ENCODE measurements around the gene ALPK1.
"Not testable (repeated sequence)": the region's sequence is repeated elsewhere in the genome, so short reads cannot be mapped to it uniquely, and the experiment has no call there.

ALPK1 gene

DNA sequence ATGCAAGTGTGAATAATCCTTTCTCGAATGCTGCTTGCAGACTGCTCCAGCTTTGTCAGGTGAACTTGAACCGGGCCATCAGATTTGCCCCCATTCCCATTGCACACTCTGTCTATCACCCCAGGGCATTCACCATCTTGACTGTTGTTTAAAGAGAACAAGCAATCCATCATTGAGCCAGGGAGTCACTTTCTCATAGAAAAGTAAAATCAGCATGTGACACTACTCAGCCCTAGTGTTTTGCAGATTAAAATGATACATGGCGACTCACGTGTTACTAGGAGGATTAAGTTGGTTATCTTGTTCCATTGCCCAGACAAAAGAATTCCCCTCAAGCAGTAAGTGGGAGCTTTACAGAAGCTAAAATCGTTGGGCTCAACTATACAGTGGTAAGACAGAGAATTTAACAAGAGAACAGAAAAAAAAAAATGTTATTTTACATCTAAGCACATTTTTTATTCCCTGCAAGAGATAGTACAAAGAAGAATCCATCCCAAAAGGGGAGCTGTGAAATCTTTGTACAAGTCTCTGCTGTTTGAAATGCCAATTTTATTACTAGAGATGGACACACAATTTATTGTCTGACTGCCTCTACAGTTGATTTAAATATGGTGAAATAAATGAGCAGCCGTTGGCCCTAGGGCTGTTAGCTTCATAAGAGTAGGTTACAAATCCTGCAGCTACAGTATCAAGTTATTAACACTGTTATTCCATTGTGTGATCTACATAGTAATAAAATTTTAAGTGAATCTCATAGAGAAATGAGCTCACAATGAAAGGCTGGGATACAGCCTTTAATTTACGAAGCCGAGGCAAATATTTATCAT is 151.3 kb downstream of the ALPK1 start:
- no peaks in the 10 kb centered on the region for H3K4me1 Mint-ChIP-seq (ENCODE audit: low read depth)
- H3K4me3 Mint-ChIP-seq: no peak overlapping the region
- H3K27me3 Mint-ChIP-seq: no peaks in the 10 kb centered on the region
- peaks cover 29% of the 10 kb centered on the region for H3K36me3 Mint-ChIP-seq (ENCODE audit: low read depth)
- H3K27ac Mint-ChIP-seq: no peak overlapping the region
- intact Hi-C loops (cut with micrococcal nuclease): no loop called here
- peaks cover 20% of the 10 kb centered on the region for H3K9me3 Mint-ChIP-seq

DNA sequence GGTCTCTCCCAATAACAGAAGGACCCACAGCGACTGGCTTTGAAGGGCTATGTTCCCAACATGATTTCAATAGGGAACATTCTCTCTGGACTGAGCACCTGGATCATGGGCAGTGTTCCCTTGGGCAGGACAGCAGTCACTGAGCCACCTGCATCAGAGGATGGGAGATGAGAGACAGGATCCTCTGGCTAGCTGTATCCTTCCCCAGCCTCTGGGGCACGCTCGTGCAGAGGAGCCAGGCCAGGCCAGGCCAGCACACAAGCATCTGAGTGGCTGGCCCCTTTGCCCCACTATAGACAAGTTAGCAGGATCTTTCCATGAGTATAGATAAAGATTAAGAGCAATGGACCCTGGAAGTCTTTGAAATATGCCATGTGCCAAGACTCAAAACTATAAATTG is 152.5 kb downstream of the ALPK1 start:
- intact Hi-C loops (cut with micrococcal nuclease): no loop called here
- Mint-ChIP-seq H3K27ac (no peak overlapping the region), H3K36me3 (ENCODE audit: low read depth) (peaks cover 17% of the 10 kb centered on the region), H3K27me3 (no peaks in the 10 kb centered on the region), H3K9me3 (peaks cover 13% of the 10 kb centered on the region), H3K4me1 (ENCODE audit: low read depth) (no peaks in the 10 kb centered on the region), H3K4me3 (no peak overlapping the region)

DNA sequence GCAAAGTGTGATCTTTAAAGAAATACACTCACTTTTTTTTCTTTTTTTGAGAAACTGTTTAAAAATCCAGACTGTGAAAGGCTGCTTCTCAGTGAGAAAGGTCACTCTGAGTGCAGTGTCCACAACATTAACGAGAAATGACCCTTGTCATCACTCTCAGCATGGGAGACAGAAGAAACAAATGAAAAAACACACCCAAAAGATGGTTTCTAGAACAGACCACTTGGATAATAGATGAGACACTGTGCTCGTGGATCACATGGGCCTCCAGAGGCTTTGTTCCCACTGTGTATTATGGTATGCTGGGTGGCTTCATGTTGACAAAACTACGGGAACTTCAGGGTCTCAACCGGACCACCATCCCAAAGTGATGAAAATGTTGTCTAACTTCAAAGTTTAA is 153.9 kb downstream of the ALPK1 start:
- no peaks in the 10 kb centered on the region for H3K9me3 Mint-ChIP-seq
- peaks cover 7% of the 10 kb centered on the region for H3K36me3 Mint-ChIP-seq (ENCODE audit: low read depth)
- intact Hi-C loops (cut with micrococcal nuclease): no loop called here
- no peak overlapping the region for H3K4me3 Mint-ChIP-seq
- no peaks in the 10 kb centered on the region for H3K4me1 Mint-ChIP-seq (ENCODE audit: low read depth)
- no peak overlapping the region for H3K27ac Mint-ChIP-seq
- H3K27me3 Mint-ChIP-seq: no peaks in the 10 kb centered on the region

DNA sequence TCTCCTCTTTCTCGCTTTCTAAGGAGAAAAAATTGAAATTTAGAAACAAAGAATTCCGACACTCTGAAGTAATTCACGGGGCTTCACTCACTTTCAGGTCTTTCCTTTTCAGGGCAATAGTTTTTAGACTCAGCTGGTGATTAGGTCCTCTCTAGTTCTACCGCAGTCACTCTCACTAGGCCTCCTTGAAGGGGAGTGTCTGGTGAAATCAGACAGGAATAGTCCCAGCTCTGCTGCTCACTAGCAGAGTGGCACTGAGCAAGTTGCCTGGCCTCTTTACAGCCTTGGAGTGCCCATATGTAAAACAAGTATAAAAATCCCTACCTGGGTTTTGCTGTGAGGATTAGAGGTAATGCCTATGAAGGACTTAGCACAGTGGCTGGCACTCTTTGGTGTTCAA is 154.7 kb downstream of the ALPK1 start:
- Mint-ChIP-seq H3K27me3 (no peaks in the 10 kb centered on the region), H3K36me3 (ENCODE audit: low read depth) (peaks cover under 1% of the 10 kb centered on the region), H3K9me3 (peaks cover 7% of the 10 kb centered on the region), H3K4me1 (ENCODE audit: low read depth) (no peaks in the 10 kb centered on the region), H3K4me3 (no peak overlapping the region), H3K27ac (no peak overlapping the region)
- intact Hi-C loops (cut with micrococcal nuclease): no loop called here

DNA sequence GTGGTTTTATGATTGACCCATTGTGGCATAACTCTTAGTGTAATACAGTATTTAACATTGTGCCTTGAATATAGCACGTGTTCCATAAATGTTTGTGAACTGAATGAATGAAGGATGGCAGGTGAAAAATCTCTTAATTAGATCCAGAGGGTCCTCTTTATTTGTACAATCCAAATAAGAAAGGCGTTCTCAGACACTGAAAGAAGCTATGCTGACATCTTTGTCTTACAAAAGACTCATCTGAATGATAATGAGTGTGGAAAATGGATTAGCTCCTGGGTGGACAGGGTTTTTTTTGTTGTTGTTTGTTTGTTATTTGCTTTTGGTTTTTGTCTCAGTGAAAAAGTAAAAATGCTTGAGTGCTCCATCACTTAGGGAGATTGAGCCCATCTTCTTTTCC is 156.2 kb downstream of the ALPK1 start:
- intact Hi-C loops (cut with micrococcal nuclease): no loop called here
- Mint-ChIP-seq H3K27ac (no peak overlapping the region), H3K4me3 (no peak overlapping the region), H3K36me3 (ENCODE audit: low read depth) (no peaks in the 10 kb centered on the region), H3K4me1 (ENCODE audit: low read depth) (no peaks in the 10 kb centered on the region), H3K27me3 (no peaks in the 10 kb centered on the region), H3K9me3 (peaks cover 22% of the 10 kb centered on the region)

DNA sequence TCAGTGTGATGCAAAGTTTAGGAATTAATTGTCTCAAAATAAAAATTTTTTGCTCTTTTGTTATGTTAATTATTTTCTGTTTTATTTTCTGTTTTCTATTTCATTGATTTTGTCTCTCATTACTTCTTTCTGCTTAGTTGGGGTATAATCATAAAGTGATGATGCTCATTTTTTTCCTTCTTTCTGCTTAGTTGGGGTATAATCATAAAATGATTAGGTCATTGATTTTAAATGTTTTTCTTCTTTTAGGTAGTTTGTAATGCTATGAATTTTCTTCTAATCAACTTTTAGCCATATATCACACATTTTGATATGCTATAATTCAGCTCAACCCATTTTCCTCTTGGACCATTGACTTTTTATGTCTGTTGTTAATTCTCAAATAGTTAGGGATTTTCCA is 175.1 kb downstream of the ALPK1 start:
- no peaks in the 10 kb centered on the region for H3K4me1 Mint-ChIP-seq (ENCODE audit: low read depth)
- no peaks in the 10 kb centered on the region for H3K36me3 Mint-ChIP-seq (ENCODE audit: low read depth)
- peaks cover 5% of the 10 kb centered on the region for H3K27me3 Mint-ChIP-seq
- no peaks in the 10 kb centered on the region for H3K9me3 Mint-ChIP-seq
- H3K27ac Mint-ChIP-seq: no peak overlapping the region
- intact Hi-C loops (cut with micrococcal nuclease): no loop called here
- no peak overlapping the region for H3K4me3 Mint-ChIP-seq

DNA sequence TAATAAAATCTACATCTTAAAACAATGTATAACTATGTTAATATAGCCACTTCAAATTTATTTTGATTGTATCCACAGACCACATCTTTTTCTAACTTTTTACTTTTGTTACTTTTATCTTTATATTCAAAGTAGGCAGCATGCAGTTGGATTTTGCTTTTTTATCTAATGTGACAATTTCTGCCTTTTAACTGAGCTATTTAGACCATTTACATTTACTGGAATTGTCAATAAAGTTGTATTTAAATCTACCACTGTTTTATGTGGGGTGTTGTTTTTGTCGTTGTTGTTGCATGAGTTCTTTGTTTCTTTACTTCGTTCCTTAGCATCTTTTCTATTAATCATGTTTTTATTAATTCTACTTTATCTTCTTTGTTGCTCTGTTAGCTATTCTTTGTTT is 176.8 kb downstream of the ALPK1 start:
- Mint-ChIP-seq H3K9me3 (peaks cover 2% of the 10 kb centered on the region), H3K4me3 (no peak overlapping the region), H3K36me3 (ENCODE audit: low read depth) (no peaks in the 10 kb centered on the region), H3K27me3 (peaks cover 5% of the 10 kb centered on the region), H3K4me1 (ENCODE audit: low read depth) (no peaks in the 10 kb centered on the region), H3K27ac (no peak overlapping the region)
- intact Hi-C loops (cut with micrococcal nuclease): no loop called here

DNA sequence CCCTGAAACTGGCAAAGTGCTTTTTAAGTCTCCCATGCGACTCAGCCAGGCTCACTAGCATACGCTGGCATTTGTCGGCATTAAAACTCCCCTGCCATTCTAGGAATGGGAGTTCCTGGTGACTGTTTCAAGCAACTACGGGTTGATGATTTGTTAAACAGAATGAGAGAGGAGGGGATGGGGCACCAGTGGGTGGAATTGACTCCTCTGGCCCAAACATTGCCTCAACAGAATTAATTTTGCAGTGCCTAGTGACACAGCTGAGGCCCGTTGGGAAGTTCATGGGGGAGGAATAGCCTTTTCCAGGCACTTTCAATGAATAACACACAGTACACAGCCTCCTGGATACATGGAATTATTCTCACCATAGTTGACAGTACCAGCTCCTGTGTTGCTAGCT is 188.8 kb downstream of the ALPK1 start:
- intact Hi-C loops (cut with micrococcal nuclease): no loop called here
- H3K27me3 Mint-ChIP-seq: peaks cover 14% of the 10 kb centered on the region
- no peak overlapping the region for H3K27ac Mint-ChIP-seq
- H3K9me3 Mint-ChIP-seq: peaks cover 34% of the 10 kb centered on the region
- no peaks in the 10 kb centered on the region for H3K36me3 Mint-ChIP-seq (ENCODE audit: low read depth)
- no peaks in the 10 kb centered on the region for H3K4me1 Mint-ChIP-seq (ENCODE audit: low read depth)
- no peak overlapping the region for H3K4me3 Mint-ChIP-seq

DNA sequence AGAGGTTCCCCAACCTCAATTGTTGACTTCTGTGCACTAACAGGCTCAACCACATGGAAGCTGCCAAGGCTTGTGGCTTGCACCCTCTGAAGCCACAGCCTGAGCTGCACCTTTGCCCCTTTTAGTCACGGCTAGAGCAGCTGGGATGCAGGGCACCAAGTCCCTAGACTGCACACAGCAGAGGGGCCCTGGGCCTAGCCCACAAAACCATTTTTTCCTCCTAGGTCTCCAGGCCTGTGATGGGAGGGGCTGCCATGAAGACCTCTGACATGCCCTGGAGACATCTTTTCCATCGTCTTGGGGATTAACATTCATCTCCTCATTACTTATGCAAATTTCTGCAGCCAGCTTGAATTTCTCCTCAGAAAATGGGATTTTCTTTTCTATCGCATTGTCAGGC is 193.6 kb downstream of the ALPK1 start:
- Mint-ChIP-seq H3K9me3 (peaks cover 28% of the 10 kb centered on the region), H3K27me3 (peaks cover 23% of the 10 kb centered on the region)
- H3K27ac Mint-ChIP-seq; intact Hi-C loops (cut with micrococcal nuclease); H3K4me1 Mint-ChIP-seq (ENCODE audit: low read depth); H3K36me3 Mint-ChIP-seq (ENCODE audit: low read depth); H3K4me3 Mint-ChIP-seq: not testable (repeated sequence)

All from dendritic cell treated with granulocyte-macrophage colony-stimulating factor and Interleukin-4, amounts not matched to agents 40 ng/mL and 50 ng/mL, for 4 days (primary cell).